Measurements from ENCODE around the gene STK32C. TPM values are rescaled to one million over a fixed set of nuclear protein-coding genes. Genes with fewer than 3 reads are reported as not detected.

STK32C gene
- total RNA-seq, 1 donor from 2014 or later, result 4.7 TPM

- intact Hi-C loops (cut with DNase I), result no loop called here
- DNase-seq (ENCODE audit: extremely low spot score in 2 of 2), result no peak
- H3K27me3 ChIP-seq, result no peaks in the 10 kb centered on the region
These were observed 137.0 kb downstream of the STK32C start for GRCh38 chr10:132170561-132171361.

GRCh38 chr10:132169766-132170560, 137.8 kb downstream of the STK32C start:
- TF ChIP-seq POLR2A (IDR thresholded peaks at IDR 0.05) (no peak), CTCF (IDR thresholded peaks at IDR 0.05) (no peak), POLR2AphosphoS5 (IDR thresholded peaks at IDR 0.05; ENCODE audit: insufficient read depth in 1 of 2, low read depth in 1 of 2) (no peak)
- H3K36me3 ChIP-seq, result no peaks in the 10 kb centered on the region
- intact Hi-C loops (cut with DNase I), result no loop called here
- no peak for DNase-seq (ENCODE audit: extremely low spot score in 2 of 2)
- H3K4me1 ChIP-seq, result no peaks in the 10 kb centered on the region
- no peaks in the 10 kb centered on the region for H3K9me3 ChIP-seq
- H3K27me3 ChIP-seq, result no peaks in the 10 kb centered on the region
- H3K27ac ChIP-seq, result no peak overlapping the region
- no peak overlapping the region for H3K4me3 ChIP-seq

More at GRCh38 chr10:132170561-132171361, 137.0 kb downstream of the STK32C start:
- Histone ChIP-seq H3K27ac (no peak overlapping the region), H3K4me1 (no peaks in the 10 kb centered on the region), H3K4me3 (no peak overlapping the region), H3K9me3 (no peaks in the 10 kb centered on the region), H3K36me3 (no peaks in the 10 kb centered on the region)
- TF ChIP-seq POLR2AphosphoS5 (IDR thresholded peaks at IDR 0.05; ENCODE audit: insufficient read depth in 1 of 2, low read depth in 1 of 2), result no peak
- TF ChIP-seq POLR2A (IDR thresholded peaks at IDR 0.05), result no peak
- TF ChIP-seq CTCF (IDR thresholded peaks at IDR 0.05), result no peak

GRCh38 chr10:132169031-132169765, 138.6 kb downstream of the STK32C start:
- Histone ChIP-seq H3K36me3 (no peaks in the 10 kb centered on the region), H3K27ac (no peak overlapping the region), H3K9me3 (no peaks in the 10 kb centered on the region), H3K4me1 (no peaks in the 10 kb centered on the region), H3K4me3 (no peak overlapping the region), H3K27me3 (no peaks in the 10 kb centered on the region)
- no peak for DNase-seq (ENCODE audit: extremely low spot score in 2 of 2)
- intact Hi-C loops (cut with DNase I), result no loop called here
- no peak for TF ChIP-seq CTCF (IDR thresholded peaks at IDR 0.05)
- no peak for TF ChIP-seq POLR2AphosphoS5 (IDR thresholded peaks at IDR 0.05; ENCODE audit: insufficient read depth in 1 of 2, low read depth in 1 of 2)
- no peak for TF ChIP-seq POLR2A (IDR thresholded peaks at IDR 0.05)

GRCh38 chr10:132168571-132169030, 139.1 kb downstream of the STK32C start:
- no peak for TF ChIP-seq CTCF (IDR thresholded peaks at IDR 0.05)
- no peak for TF ChIP-seq POLR2AphosphoS5 (IDR thresholded peaks at IDR 0.05; ENCODE audit: insufficient read depth in 1 of 2, low read depth in 1 of 2)
- no peak for TF ChIP-seq POLR2A (IDR thresholded peaks at IDR 0.05)
- H3K36me3 ChIP-seq, result no peaks in the 10 kb centered on the region
- no peaks in the 10 kb centered on the region for H3K27me3 ChIP-seq

More at GRCh38 chr10:132168571-132169030, 139.1 kb downstream of the STK32C start:
- Histone ChIP-seq H3K9me3 (no peaks in the 10 kb centered on the region), H3K27ac (no peak overlapping the region), H3K4me1 (no peaks in the 10 kb centered on the region), H3K4me3 (no peak overlapping the region)
- no peak for DNase-seq (ENCODE audit: extremely low spot score in 2 of 2)
- intact Hi-C loops (cut with DNase I), result loop anchor here (1.0 kb wide), 1 partner anchor 39 kb away; no protein-coding TSS in a partner anchor
